K562 (cell line): ENCODE data around the gene PRDX2. TPM values are rescaled to one million over a fixed set of nuclear protein-coding genes. Genes with fewer than 3 reads are reported as not detected.

Experiments
- ARHGAP35 ChIP-seq: fragments of 450-650 bp; IDR thresholded peaks from 2 replicates; pipeline ENCODE4 v1.6.1; 2018; ENCODE audit not compliant: partially characterized antibody
- CCNT2 ChIP-seq: IDR thresholded peaks from 2 replicates; pipeline ENCODE4 v1.6.1; 2011; ENCODE audit warnings: borderline replicate concordance, low read depth, mild to moderate bottlenecking, moderate library complexity, mixed read lengths, low read length; ENCODE audit not compliant: insufficient read length; ENCODE audit errors: extremely low read depth
- CUX1 ChIP-seq: fragments of 200-800 bp; sonication (Bioruptor generic); IDR thresholded peaks from 2 replicates; pipeline ENCODE4 v1.6.1; 2016; ENCODE audit warnings: missing genetic modification characterization, missing compliant biosample characterization
- DDX20 ChIP-seq: fragments of 450-650 bp; IDR thresholded peaks from 2 replicates; pipeline ENCODE4 v1.6.1; 2016; ENCODE audit warnings: missing genetic modification characterization, low read depth, mild to moderate bottlenecking, missing compliant biosample characterization, moderate library complexity
- ETV1 ChIP-seq: fragments of 450-650 bp; conservative IDR thresholded peaks from 2 replicates; pipeline ENCODE4 v1.6.1; 2016; ENCODE audit warnings: missing genetic modification characterization, control low read depth, low read depth, missing compliant biosample characterization
- HDAC1 ChIP-seq, 2 experiments: fragments of 450-650 bp; IDR thresholded peaks; 2 replicates each; pipeline ENCODE4 v1.6.1; 2016 to 2017; ENCODE audit warnings: inconsistent platforms in 1 of 2, mild to moderate bottlenecking in 1 of 2, moderate library complexity in 1 of 2
- HMG20A ChIP-seq: fragments of 450-650 bp; formaldehyde crosslinking; conservative IDR thresholded peaks from 2 replicates; pipeline ENCODE4 v1.4.0; 2020; ENCODE audit warnings: mild to moderate bottlenecking, mixed read lengths
- KLF16 ChIP-seq: IDR thresholded peaks from 2 replicates; pipeline ENCODE4 v1.6.1; 2016; ENCODE audit warnings: antibody characterized with exemption
- PKNOX1 ChIP-seq: fragments of 450-650 bp; IDR thresholded peaks from 2 replicates; pipeline ENCODE4 v1.6.1; 2016
- RAD21 ChIP-seq, 2 experiments: fragments of 250-450 bp in 1 of 2; fragments of 450-650 bp in 1 of 2; sonication (Bioruptor Pico) in 1 of 2; formaldehyde crosslinking in 1 of 2; IDR thresholded peaks in 1 of 2; conservative IDR thresholded peaks in 1 of 2; 2 replicates each; pipeline versions ENCODE4 v1.4.0 to v1.8.0; 2020 to 2022; ENCODE audit warnings: mild to moderate bottlenecking in 2 of 2, moderate library complexity in 1 of 2
- SAFB ChIP-seq: fragments of 200-400 bp; formaldehyde crosslinking; IDR thresholded peaks from 2 replicates; pipeline ENCODE4 v1.6.1; 2017; ENCODE audit warnings: low read depth, low read length, borderline replicate concordance
- SAP30 ChIP-seq: fragments of 200-600 bp; sonication (generic); IDR thresholded peaks from 2 replicates; pipeline ENCODE4 v1.6.1; 2012; ENCODE audit warnings: borderline replicate concordance, low read depth, mild to moderate bottlenecking, moderate library complexity, low read length, control low read depth, inconsistent platforms; ENCODE audit not compliant: insufficient read depth, poor library complexity, severe bottlenecking
- SP1 ChIP-seq: sonication (generic); formaldehyde crosslinking; IDR thresholded peaks from 2 replicates; pipeline ENCODE4 v1.8.1; 2022; ENCODE audit warnings: mild to moderate bottlenecking, missing genetic modification reagents
- SP2 ChIP-seq: IDR thresholded peaks from 2 replicates; pipeline ENCODE4 v1.6.1; 2011; ENCODE audit warnings: mild to moderate bottlenecking, low read depth, low read length, moderate library complexity; ENCODE audit not compliant: poor library complexity, severe bottlenecking; ENCODE audit errors: extremely low read depth
- SRF ChIP-seq, 2 experiments: fragments of 250-450, 450-650 bp in 1 of 2; sonication (Bioruptor Pico) in 1 of 2; sonication (generic) in 1 of 2; formaldehyde crosslinking; IDR thresholded peaks; 2 replicates each; pipeline versions ENCODE4 v1.5.0 to v1.5.1; 2020 to 2022; ENCODE audit warnings: mild to moderate bottlenecking in 1 of 2, missing genetic modification reagents in 1 of 2
- TFAP4 ChIP-seq: sonication (generic); formaldehyde crosslinking; IDR thresholded peaks from 2 replicates; pipeline ENCODE4 v1.8.0; 2022; ENCODE audit warnings: missing genetic modification reagents, mild to moderate bottlenecking, moderate library complexity, borderline replicate concordance
- ZNF134 ChIP-seq: fragments of 250-450 bp; sonication (Bioruptor Pico); conservative IDR thresholded peaks from 2 replicates; pipeline ENCODE4 v1.4.0; 2020
- ZNF311 ChIP-seq: fragments of 250-450 bp; sonication (Bioruptor Pico); IDR thresholded peaks from 2 replicates; pipeline ENCODE4 v1.4.0; 2020; ENCODE audit warnings: mild to moderate bottlenecking, moderate library complexity
- ZNF354B ChIP-seq: fragments of 250-450 bp; sonication (Bioruptor Pico); IDR thresholded peaks from 2 replicates; pipeline ENCODE4 v1.4.0; 2020
- ZNF583 ChIP-seq: fragments of 250-450 bp; sonication (Bioruptor Pico); IDR thresholded peaks from 2 replicates; pipeline ENCODE4 v1.4.0; 2020
- polyA plus RNA-seq, 8 experiments: library from polyadenylated mRNA; depleted of rRNA in 4 of 8; stranded (reverse) in 5 of 8; unstranded in 3 of 8; fragments of >200 nt; fragmentation: Nextera tagmentation in 2 of 8; fragmentation: Illumina TruSeq in 1 of 8; extraction: Ambion mirVana in 2 of 8; extraction: Trizol in 1 of 8; gene quantifications; 2 replicates each; pipeline versions ENCODE4 v1.2.1 to v1.2.3, GENCODE V29; 2011 to 2014; ENCODE audit warnings: inconsistent platforms in 1 of 8, missing spikeins in 1 of 8
- total RNA-seq, 7 experiments: library from RNA; depleted of rRNA in 6 of 7; stranded (reverse); fragments of >200 nt in 6 of 7; fragmentation: Illumina TruSeq in 2 of 7; extraction: Trizol in 2 of 7; gene quantifications; 2 replicates each; pipeline versions ENCODE4 v1.2.1 to v1.2.3, GENCODE V29; 2011 to 2021; ENCODE audit warnings: low replicate concordance in 1 of 7

PRDX2 gene
- total and polyA plus RNA-seq, 9 of the 15 experiments (the other 6 are each of a cell fraction or from before 2014, with no cell fraction given) = 206 to 1,183 (median 415) TPM

GRCh38 chr19:12777217-12778016, 24.2 kb downstream of the PRDX2 start (continued):
- TF ChIP-seq DDX20 (no peak), SAFB (no peak), TFAP4 (peak; percentile 63; the same call in 1 of the 2 replicates), ETV1 (tag) (0 out of 2 replicates have a peak, but pooled peaks have one; percentile 23), CUX1 (CRISPR knock-in tag) (no peak), ZNF354B (no peak), CCNT2 (peak; percentile 41), ZNF311 (CRISPR knock-in tag) (no peak), HDAC1 (IDR thresholded peaks at IDR 0.05) (0 out of 4 replicates have a peak, but pooled peaks of 1 of the 2 experiments have one; percentile 24), SRF (CRISPR knock-in tag; IDR thresholded peaks at IDR 0.05) (peak in 1 of 2 experiments; percentile 52; a peak in 1 of 4 replicates), SAP30 (no peak), SP1 (peak; percentile 45), ZNF583 (CRISPR knock-in tag) (no peak), ARHGAP35 (no peak), HMG20A (CRISPR knock-in tag) (no peak), RAD21 (CRISPR knock-in tag; conservative IDR thresholded peaks at IDR 0.05 in 1 of 2, IDR thresholded peaks at IDR 0.05 in 1 of 2) (peak; percentile 93 to 94), SP2 (no peak), PKNOX1 (no peak), ZNF134 (CRISPR knock-in tag) (no peak), KLF16 (no peak)
